NCI-H2081 (cell line): ENCODE results near the gene PRSS33.

Experiments used
- DNase-seq, 2 experiments: peaks; one replicate each; lab custom pipeline; 2025; lab: John Stamatoyannopoulos, UW

The PRSS33 gene

DNA sequence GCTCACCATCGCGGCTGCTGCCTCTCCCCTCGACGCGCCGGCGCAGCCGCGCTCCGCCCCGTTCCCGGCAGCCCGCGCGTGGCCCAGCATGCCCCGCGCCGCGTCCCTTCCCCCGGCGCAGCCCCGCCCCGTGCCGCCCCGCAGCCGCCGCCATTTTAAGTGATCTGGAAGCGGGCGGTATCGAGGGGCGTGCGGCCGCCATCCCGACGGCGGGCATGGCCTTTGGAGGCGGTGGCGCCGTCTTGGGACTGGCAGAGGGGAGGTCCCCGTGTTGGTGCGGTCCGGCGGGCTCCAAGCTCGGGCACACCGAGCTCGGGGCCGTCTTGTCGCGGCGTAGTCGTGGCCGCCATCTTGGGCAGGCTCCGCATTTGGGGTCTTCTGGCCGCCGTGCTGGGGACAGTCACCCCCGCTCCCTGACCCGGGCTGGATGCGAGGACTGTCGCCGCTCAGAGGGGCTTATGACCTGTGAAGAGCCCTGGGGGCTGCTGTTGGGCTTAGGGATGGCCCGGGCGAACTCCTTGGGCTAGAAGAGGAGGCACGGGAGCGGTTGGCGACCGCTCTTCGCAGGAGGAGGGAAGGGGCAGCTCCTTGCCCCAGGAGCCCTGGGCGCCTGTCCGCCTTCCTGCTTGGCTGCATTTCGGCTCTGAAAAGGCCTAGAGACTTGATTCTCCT is 10.0 kb downstream of the PRSS33 start, which contains the start of gene ELOB:
Gene ELOB (minus strand): TSS at position 50 of the 672 bp plus-strand sequence. CDS start 41 bp downstream, at position 9.
- DNase-seq: peak; percentile 75 to 86

GRCh38 chr16:2776500-2777139 is 10.7 kb downstream of the PRSS33 start:
- no peak for DNase-seq

DNA sequence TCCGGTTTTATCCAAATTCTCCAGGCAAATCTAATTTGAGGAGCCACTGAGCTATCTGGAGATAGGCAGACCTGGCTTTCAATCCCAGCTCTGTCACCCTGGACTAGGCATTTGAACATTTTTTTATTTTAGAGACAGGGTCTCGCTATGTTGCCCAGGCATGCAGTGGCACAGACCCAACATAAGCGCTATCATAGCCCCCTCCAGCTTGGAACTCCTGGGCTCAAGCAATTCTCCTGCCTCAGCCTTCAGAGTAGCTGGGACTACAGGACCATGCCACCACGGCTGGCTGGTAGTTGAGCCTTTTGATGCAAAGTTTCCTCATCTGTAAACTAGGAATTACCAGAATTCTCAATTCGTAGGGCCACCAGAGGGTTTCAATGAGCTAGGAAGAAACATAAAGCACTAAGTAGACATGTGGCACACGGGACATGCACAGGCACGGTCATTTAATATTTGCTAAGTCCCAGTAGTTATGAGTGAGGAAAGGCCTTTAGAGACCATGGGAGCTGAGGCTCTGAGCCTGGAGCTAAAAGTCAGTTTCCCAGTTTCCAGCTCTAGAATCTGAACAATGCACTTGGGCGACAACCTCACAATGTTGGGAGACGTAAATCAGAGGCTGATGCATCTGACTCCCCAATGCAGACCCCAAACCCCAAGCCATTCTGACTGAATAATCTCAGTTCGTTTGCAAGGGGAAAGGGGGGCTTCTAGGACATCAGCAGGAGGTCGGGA is 11.4 kb downstream of the PRSS33 start:
- DNase-seq: no peak

- DNase-seq: no peak
These were observed 12.1 kb downstream of the PRSS33 start for GRCh38 chr16:2775131-2775716.

DNA sequence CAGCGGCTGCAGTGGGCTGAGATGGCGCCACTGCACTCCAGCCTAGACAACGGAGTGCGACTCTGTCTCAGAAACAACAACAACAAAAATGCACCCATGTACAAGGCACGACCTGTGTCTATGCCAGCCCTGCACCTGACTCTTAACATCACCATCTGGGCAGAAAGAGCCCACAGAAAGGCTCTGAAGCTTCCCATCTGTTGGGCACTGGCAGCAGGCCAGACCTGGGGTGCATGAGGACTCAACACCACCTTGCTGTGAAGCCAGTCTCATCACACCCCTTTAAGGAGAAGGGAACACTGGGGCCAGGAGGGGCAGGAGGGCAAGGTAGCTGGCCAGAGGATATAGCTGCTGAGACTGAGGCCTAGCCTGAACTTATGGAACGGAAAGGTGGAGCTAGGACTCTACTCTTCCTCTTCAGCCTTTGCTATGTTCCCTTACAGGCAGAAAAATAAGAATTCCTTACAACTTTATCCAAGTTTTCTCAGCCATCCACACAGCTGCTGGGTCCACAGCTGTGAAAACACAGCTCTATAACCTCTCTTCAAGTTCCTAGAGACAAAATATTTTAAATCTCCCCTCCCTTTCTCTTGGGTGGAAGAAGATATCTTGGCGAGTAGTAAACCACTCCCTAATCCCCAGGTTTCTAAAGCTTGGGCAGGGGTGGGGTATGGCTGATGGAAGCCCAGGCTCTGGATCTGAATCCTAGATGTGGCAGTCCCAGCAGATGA is 13.0 kb downstream of the PRSS33 start:
- no peak for DNase-seq

DNA sequence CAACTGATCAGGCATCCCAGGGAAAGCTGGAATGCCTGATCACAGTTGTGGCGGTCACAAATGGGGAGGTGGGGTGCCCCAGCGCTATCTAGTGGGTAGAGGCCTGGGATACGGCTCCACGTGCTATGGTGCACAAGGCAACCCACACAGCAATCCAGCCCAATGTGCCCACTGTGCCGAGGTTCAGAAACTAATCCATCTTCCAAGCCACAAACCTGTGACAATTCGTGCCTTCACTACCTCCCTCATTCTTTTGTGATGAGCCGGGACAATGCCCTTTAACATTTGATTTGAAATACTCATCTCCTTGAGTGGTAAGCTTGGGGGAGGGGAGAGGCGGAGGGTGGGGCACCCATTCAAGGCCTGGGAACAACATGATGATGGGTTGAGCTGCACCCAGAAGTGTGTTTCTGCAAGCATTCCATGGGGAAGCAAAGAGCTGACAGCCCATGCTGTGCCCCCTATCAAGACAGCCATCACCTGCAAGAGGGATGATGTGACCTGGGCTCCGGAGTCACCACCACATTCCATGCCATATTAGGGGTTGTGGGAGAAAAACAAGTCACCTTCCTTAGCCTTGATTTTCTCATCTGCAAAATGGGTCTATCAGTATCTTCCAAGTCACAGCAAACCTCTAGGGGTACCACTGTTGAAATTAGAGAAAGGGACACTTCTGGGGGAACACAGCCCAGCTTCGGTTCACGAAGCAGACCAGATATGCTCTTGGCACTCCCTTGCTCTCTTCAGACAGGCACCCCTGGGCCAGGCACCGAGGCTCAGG is 14.0 kb downstream of the PRSS33 start:
- DNase-seq: no peak

DNA sequence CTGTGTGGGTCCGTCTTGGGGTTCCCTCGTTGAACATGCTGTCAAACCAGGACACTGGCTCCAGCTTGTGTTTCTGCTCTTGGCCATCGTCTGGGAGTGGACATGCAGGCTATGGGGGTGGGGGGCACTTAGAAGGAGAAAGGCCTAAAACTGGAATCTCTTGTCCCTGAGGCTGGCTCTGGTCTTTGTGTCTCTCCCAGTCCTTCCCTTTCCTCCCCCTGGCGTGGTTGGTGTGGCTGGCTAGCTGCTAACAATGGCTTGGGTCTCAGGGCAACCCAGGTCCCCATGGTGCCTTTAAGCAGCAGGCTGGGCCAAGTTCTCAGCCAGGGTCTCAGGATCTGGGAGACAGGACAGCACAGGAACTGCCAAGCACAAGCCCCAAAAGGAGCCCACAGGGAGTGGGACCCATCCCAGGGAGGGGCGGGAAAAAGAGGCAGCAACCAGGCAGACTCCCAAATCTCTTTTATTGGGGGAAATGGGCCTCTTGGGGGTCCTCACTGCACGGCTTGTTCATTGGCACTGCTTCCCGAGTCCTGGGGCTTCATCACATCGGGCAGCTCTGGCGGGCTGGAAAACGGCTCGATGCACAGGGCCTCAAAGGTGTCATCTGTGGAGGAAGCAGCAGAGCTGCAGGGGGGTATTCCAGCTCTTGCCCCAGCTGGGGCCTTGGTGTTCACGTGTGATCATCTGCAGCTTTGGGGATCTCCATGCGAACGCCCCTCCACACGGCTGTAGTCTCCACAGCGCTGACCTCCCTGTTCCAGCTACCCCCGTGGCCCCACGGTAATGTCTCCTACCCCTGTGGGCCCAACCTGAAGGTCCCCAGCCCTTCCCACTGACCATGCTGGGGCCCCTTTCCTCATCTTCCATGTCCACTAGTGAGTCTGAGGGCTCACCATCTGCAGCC is 15.6 kb downstream of the PRSS33 start:
- no peak for DNase-seq

- DNase-seq: no peak
These were observed 17.1 kb downstream of the PRSS33 start for GRCh38 chr16:2770057-2770951.

DNA sequence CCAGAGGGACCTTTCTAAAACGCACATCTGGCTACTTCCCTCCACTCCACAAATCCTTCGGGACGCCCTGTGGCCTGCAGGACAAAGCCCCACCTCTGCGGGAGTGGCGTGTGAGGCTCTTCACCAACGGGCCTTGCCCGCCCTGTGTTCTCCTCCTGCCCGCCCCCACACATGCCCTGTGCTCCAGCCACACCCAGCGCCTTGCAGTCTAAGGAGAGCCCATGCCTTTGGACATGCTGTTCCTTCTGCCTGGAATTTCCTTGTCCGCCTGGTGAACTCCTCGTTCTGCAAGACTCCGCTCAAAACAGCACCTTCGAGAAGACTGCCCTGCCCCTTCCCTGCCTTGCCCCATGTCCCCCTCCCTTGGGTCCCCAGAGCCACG is 17.7 kb downstream of the PRSS33 start:
- DNase-seq: no peak

- no peak for DNase-seq
These were observed 18.2 kb downstream of the PRSS33 start for GRCh38 chr16:2769100-2769529.

- DNase-seq: no peak
These were observed 18.8 kb downstream of the PRSS33 start for GRCh38 chr16:2768403-2769089.

GRCh38 chr16:2767891-2768290 is 19.5 kb downstream of the PRSS33 start:
- DNase-seq: no peak

- no peak for DNase-seq
These were observed 20.1 kb downstream of the PRSS33 start for GRCh38 chr16:2767140-2767731.

DNA sequence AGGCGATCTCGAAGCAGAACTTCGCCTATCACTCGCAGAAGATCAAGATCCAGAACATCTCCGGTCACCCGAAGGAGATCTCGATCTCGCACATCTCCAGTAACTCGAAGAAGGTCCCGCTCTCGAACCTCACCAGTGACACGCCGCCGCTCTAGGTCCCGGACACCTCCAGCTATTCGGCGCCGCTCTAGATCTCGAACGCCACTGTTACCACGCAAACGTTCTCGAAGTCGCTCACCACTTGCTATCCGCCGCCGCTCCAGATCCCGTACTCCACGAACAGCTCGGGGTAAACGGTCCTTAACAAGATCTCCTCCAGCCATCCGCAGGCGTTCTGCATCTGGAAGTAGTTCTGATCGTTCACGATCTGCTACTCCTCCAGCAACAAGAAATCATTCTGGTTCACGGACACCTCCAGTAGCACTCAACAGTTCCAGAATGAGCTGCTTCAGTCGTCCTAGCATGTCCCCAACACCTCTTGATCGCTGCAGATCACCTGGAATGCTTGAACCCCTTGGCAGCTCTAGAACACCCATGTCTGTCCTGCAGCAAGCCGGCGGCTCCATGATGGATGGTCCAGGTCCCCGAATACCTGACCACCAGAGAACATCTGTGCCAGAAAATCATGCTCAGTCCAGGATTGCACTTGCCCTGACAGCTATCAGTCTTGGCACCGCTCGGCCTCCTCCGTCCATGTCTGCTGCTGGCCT is 20.8 kb downstream of the PRSS33 start:
- no peak for DNase-seq

DNA sequence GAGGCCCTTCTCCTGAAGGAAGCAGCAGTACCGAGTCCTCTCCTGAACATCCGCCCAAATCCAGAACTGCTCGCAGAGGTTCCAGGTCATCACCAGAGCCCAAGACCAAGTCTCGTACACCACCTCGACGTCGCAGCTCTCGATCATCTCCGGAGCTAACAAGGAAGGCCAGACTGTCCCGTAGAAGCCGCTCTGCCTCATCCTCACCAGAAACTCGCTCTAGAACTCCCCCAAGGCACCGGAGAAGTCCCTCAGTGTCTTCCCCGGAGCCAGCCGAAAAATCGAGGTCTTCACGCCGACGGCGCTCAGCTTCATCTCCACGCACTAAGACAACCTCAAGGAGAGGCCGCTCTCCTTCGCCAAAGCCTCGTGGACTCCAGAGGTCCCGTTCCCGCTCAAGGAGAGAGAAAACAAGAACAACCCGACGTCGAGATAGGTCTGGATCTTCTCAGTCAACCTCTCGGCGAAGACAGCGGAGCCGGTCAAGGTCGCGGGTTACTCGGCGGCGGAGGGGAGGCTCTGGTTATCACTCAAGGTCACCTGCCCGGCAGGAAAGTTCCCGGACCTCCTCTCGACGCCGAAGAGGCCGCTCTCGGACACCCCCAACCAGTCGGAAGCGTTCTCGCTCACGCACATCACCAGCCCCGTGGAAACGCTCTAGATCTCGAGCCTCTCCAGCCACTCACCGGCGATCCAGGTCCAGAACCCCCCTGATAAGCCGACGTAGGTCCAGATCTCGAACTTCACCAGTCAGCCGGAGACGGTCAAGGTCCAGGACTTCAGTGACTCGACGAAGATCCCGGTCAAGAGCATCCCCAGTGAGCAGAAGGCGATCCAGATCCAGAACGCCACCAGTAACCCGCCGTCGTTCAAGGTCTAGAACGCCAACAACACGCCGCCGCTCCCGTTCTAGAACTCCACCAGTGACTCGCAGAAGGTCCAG is 21.6 kb downstream of the PRSS33 start:
- DNase-seq: no peak

GRCh38 chr16:2764718-2765117 is 22.6 kb downstream of the PRSS33 start:
- no peak for DNase-seq
